K562 (cell line): ENCODE results near the gene NUDT21.

Experiments used
- ADNP ChIP-seq: fragments of 200-800 bp; sonication (Bioruptor generic); IDR thresholded peaks from 2 replicates; pipeline ENCODE4 v1.6.1; 2016; ENCODE audit warnings: missing genetic modification characterization, missing compliant biosample characterization
- CTCF ChIP-seq, 3 experiments: IDR thresholded peaks in 2 of 3; conservative IDR thresholded peaks in 1 of 3; 2 replicates each; pipeline ENCODE4 v1.5.1; 2011 to 2012; ENCODE audit warnings: low read length in 3 of 3, mild to moderate bottlenecking in 3 of 3, control low read depth in 2 of 3, improper control_type of control experiment in 1 of 3, inconsistent platforms in 1 of 3, low read depth in 1 of 3, mixed read lengths in 1 of 3, moderate library complexity in 1 of 3; ENCODE audit not compliant: insufficient read depth in 2 of 3
- MITF ChIP-seq: IDR thresholded peaks from 2 replicates; pipeline ENCODE4 v1.6.1; 2014; ENCODE audit warnings: antibody characterized with exemption
- MXI1 ChIP-seq: IDR thresholded peaks from 2 replicates; pipeline ENCODE4 v1.6.1; 2011; ENCODE audit warnings: low read depth, mild to moderate bottlenecking, improper control_type of control experiment, low read length
- NCOA1 ChIP-seq: fragments of 450-650 bp; IDR thresholded peaks from 2 replicates; pipeline ENCODE4 v1.6.1; 2016; ENCODE audit warnings: low read depth
- PML ChIP-seq: IDR thresholded peaks from 2 replicates; pipeline ENCODE4 v1.6.1; 2012; ENCODE audit warnings: low read length, inconsistent platforms
- POLR2AphosphoS5 ChIP-seq: IDR thresholded peaks from 2 replicates; pipeline ENCODE4 v1.6.1; 2011; ENCODE audit warnings: mild to moderate bottlenecking, low read depth, low read length, moderate library complexity; ENCODE audit not compliant: control insufficient read depth, insufficient read depth
- RNF2 ChIP-seq: sonication (generic); IDR thresholded peaks from 2 replicates; pipeline ENCODE4 v1.6.1; 2016
- ZNF146 ChIP-seq: IDR thresholded peaks from one replicate; pipeline ENCODE4 v1.6.1; 2018; ENCODE audit warnings: missing compliant biosample characterization; ENCODE audit not compliant: unreplicated experiment

GRCh38 chr16:56425439-56425832 is 25.7 kb downstream of the NUDT21 start, which contains the start of gene AMFR:
- TF ChIP-seq CTCF (IDR thresholded peaks at IDR 0.05 in 2 of 3, conservative IDR thresholded peaks at IDR 0.05 in 1 of 3; ENCODE audit: insufficient read depth in 2 of 3, low read depth in 1 of 3, low read length in 3 of 3) (peak in 2 of 3 experiments; percentile 57 to 82; a peak in 4 of 6 replicates), ADNP (tag) (no peak), ZNF146 (CRISPR knock-in tag) (no peak), RNF2 (no peak), PML (no peak), NCOA1 (no peak), MITF (no peak), POLR2AphosphoS5 (no peak), MXI1 (no peak)
